CD4-positive, alpha-beta memory T cell (primary cell): ENCODE data around the gene CBX1. TPM values are rescaled to one million over a fixed set of nuclear protein-coding genes. Genes with fewer than 3 reads are reported as not detected.
A peak's percentile ranks its signal among the peaks of the same experiment; 100 is the strongest.

Source experiments
- CTCF ChIA-PET: fragments of 350-600 bp; sonication (Branson Sonifier 250); formaldehyde crosslinking; loops from one replicate; lab custom pipeline; 2021; ENCODE audit warnings: inconsistent platforms; ENCODE audit not compliant: partially characterized antibody; lab: Charles Lee
- POLR2A ChIA-PET: fragments of 350-600 bp; sonication (Branson Sonifier 250); formaldehyde crosslinking; loops from one replicate; lab custom pipeline; 2021; ENCODE audit not compliant: partially characterized antibody; lab: Charles Lee
- DNase-seq, 5 donors: peaks; one replicate each; pipeline versions ENCODE4 v3.0.0 to v3.0.0-alpha.2; 2020 to 2022; ENCODE audit warnings: mixed read lengths in 1 of 5
- H3K27ac ChIP-seq: one replicate; pipeline ENCODE4 v1.7.0; 2013; ENCODE audit warnings: low read depth, low read length
- H3K27me3 ChIP-seq: 2 replicates; pipeline ENCODE4 v1.7.0; 2013; ENCODE audit warnings: mild to moderate bottlenecking, low read length, moderate library complexity; ENCODE audit not compliant: insufficient read depth
- H3K36me3 ChIP-seq: 2 replicates; pipeline ENCODE4 v1.7.0; 2013; ENCODE audit warnings: mild to moderate bottlenecking, low read length, moderate library complexity; ENCODE audit not compliant: insufficient read depth
- H3K4me1 ChIP-seq: 2 replicates; pipeline ENCODE4 v1.7.0; 2013; ENCODE audit warnings: mild to moderate bottlenecking, low read length, moderate library complexity; ENCODE audit not compliant: insufficient read depth
- H3K4me3 ChIP-seq, 2 donors: one replicate each; pipeline ENCODE4 v1.7.0; 2013; ENCODE audit warnings: low read length in 2 of 2, mild to moderate bottlenecking in 1 of 2
- H3K9me3 ChIP-seq, 2 donors: one replicate each; pipeline ENCODE4 v1.7.0; 2013; ENCODE audit warnings: low read length in 2 of 2, control low read depth in 1 of 2; ENCODE audit not compliant: control insufficient read depth in 1 of 2
- H3K27ac Mint-ChIP-seq, 7 donors: one replicate each; pipeline ENCODE4 v1.8.0; 2020 to 2021; ENCODE audit warnings: mixed read lengths in 7 of 7, mild to moderate bottlenecking in 6 of 7, inconsistent platforms in 3 of 7, moderate library complexity in 3 of 7
- H3K27me3 Mint-ChIP-seq, 2 donors: one replicate each; pipeline ENCODE4 v1.8.0; 2020 to 2021; ENCODE audit warnings: mixed read lengths in 2 of 2
- H3K36me3 Mint-ChIP-seq, 2 donors: one replicate each; pipeline ENCODE4 v1.8.0; 2020 to 2021; ENCODE audit warnings: mixed read lengths in 2 of 2, inconsistent platforms in 1 of 2, mild to moderate bottlenecking in 1 of 2
- H3K4me1 Mint-ChIP-seq, 4 donors: one replicate each; pipeline ENCODE4 v1.8.0; 2020 to 2021; ENCODE audit warnings: mixed read lengths in 4 of 4, mild to moderate bottlenecking in 1 of 4
- H3K4me3 Mint-ChIP-seq, 8 donors: one replicate each; pipeline ENCODE4 v1.8.0; 2020 to 2021; ENCODE audit warnings: mixed read lengths in 8 of 8, mild to moderate bottlenecking in 7 of 8, moderate library complexity in 6 of 8, inconsistent platforms in 3 of 8
- H3K9me3 Mint-ChIP-seq, 8 donors: one replicate each; pipeline ENCODE4 v1.8.0; 2020 to 2021; ENCODE audit warnings: mixed read lengths in 8 of 8, mild to moderate bottlenecking in 5 of 8, inconsistent platforms in 3 of 8, moderate library complexity in 1 of 8
- intact Hi-C: fragments of 100-400 bp; cut with micrococcal nuclease; formaldehyde crosslinking; loops from one replicate; pipeline ENCODE4 v1.15.1; 2023
- microRNA-seq: library from miRNA; unstranded; fragments of <30 nt; microRNA quantifications from one replicate; pipeline ENCODE4 v1.2.0, GENCODE V29; 2021; ENCODE audit warnings: borderline replicate concordance, borderline number of aligned reads, borderline microRNAs expressed, mixed read lengths
- polyA plus RNA-seq, 2 donors: library from polyadenylated mRNA; unstranded; fragments of 300-500 nt; fragmentation: Illumina TruSeq; gene quantifications; one replicate each; pipeline ENCODE4 v1.2.3, GENCODE V29; 2021
- total RNA-seq, 2 experiments: library from RNA; stranded (reverse); gene quantifications; one replicate each; pipeline ENCODE4 v1.2.3, GENCODE V29; 2021

CBX1 gene
- total and polyA plus RNA-seq, 4 experiments from 2014 or later, result 10.1 to 37.1 (median 26.9) TPM

- no peaks in the 10 kb centered on the region for H3K36me3 ChIP-seq
- H3K4me3 Mint-ChIP-seq, result peak overlapping the region in 4 of 8 donors; percentile 36 to 71 (median 52)
- ChIA-PET POLR2A (interaction anchor here (0.8 kb wide), 1 partner anchor 82 kb away, joined by 4 read pairs; the partner anchor contains the start of gene PNPO), CTCF (interaction anchor here (1.2 kb wide), 1 partner anchor 24 kb away, joined by 4 read pairs; no protein-coding TSS in a partner anchor)
- intact Hi-C loops, result no loop called here
- peaks cover 0 to 2% (median 0%) of the 10 kb centered on the region in 8 donors for H3K9me3 Mint-ChIP-seq
- H3K4me1 Mint-ChIP-seq, result peaks cover 12 to 38% (median 29%) of the 10 kb centered on the region in 4 donors
- DNase-seq, result no peak
- peaks cover 7 to 14% of the 10 kb centered on the region in 2 donors for H3K27me3 Mint-ChIP-seq
- no peak overlapping the region for H3K27ac ChIP-seq
- peaks cover 36% of the 10 kb centered on the region for H3K4me1 ChIP-seq
- no peaks in the 10 kb centered on the region for H3K36me3 Mint-ChIP-seq
- H3K4me3 ChIP-seq, result no peak overlapping the region
- no peaks in the 10 kb centered on the region for H3K27me3 ChIP-seq
- no peak overlapping the region for H3K27ac Mint-ChIP-seq
- no peaks in the 10 kb centered on the region for H3K9me3 ChIP-seq
Measured at GRCh38 chr17:48022901-48023300, 78.4 kb downstream of the CBX1 start.

GRCh38 chr17:48021934-48022333, 79.3 kb downstream of the CBX1 start:
- Histone ChIP-seq H3K4me1 (peaks cover 36% of the 10 kb centered on the region), H3K4me3 (no peak overlapping the region), H3K36me3 (no peaks in the 10 kb centered on the region), H3K27me3 (no peaks in the 10 kb centered on the region), H3K27ac (no peak overlapping the region), H3K9me3 (no peaks in the 10 kb centered on the region)
- no peak overlapping the region for H3K27ac Mint-ChIP-seq
- H3K9me3 Mint-ChIP-seq, result peaks cover 0 to 2% (median 0%) of the 10 kb centered on the region in 8 donors
- H3K4me3 Mint-ChIP-seq, result no peak overlapping the region
- peaks cover 15 to 36% (median 31%) of the 10 kb centered on the region in 4 donors for H3K4me1 Mint-ChIP-seq
- no peaks in the 10 kb centered on the region for H3K36me3 Mint-ChIP-seq
- no peak for DNase-seq
- intact Hi-C loops, result no loop called here
- POLR2A ChIA-PET, result no interaction called here
- H3K27me3 Mint-ChIP-seq, result peaks cover 7 to 14% of the 10 kb centered on the region in 2 donors
- CTCF ChIA-PET, result interaction anchor here (1.2 to 5.4 kb wide), 4 partner anchors 11 to 73 kb away, joined by 4 to 54 read pairs (median 10); partner anchors contain the start of gene CDK5RAP3

Small RNAs within 50 kb of the gene (microRNA-seq; reads per million reads assigned to microRNA genes)
- 7.2 reads per million, percentile 33 among the genes with 10 or more reads in this experiment for gene MIR152

Other genes with a start within 250 kb of the CBX1 start
- gene SP2, start 205.2 kb downstream of the CBX1 start, total RNA-seq, result 10 to 100 TPM; 39.6 to 39.9 TPM
- gene SP2, start 205.2 kb downstream of the CBX1 start, polyA plus RNA-seq, result 10 to 100 TPM in 1 of 2 donors, 1 to 10 TPM in 1; 3.0 to 17.1 TPM
- gene PNPO, start 159.9 kb downstream of the CBX1 start, total RNA-seq, result 10 to 100 TPM; 12.1 TPM
- 10 to 100 TPM; 19.9 to 23.4 TPM for gene PNPO, start 159.9 kb downstream of the CBX1 start, polyA plus RNA-seq
- not detected for gene PRR15L, start 143.6 kb downstream of the CBX1 start, total RNA-seq
- gene PRR15L, start 143.6 kb downstream of the CBX1 start, polyA plus RNA-seq, result under 1 TPM in 1 of 2 donors, not detected in 1; 0.11 TPM
- 100 to 1,000 TPM; 340 to 343 TPM for gene CDK5RAP3, start 130.4 kb downstream of the CBX1 start, total RNA-seq
- gene CDK5RAP3, start 130.4 kb downstream of the CBX1 start, polyA plus RNA-seq, result 10 to 100 TPM; 75.1 to 99.2 TPM
- 1 to 10 TPM; 1.9 to 2.0 TPM for gene COPZ2, start 63.7 kb downstream of the CBX1 start, total RNA-seq
- gene COPZ2, start 63.7 kb downstream of the CBX1 start, polyA plus RNA-seq, result 1 to 10 TPM; 1.6 to 1.9 TPM
- gene NFE2L1, start 53.1 kb downstream of the CBX1 start, total RNA-seq, result 10 to 100 TPM; 53.5 to 62.5 TPM
- 10 to 100 TPM in 1 of 2 donors, 1 to 10 TPM in 1; 2.9 to 16.2 TPM for gene NFE2L1, start 53.1 kb downstream of the CBX1 start, polyA plus RNA-seq
- gene SNX11, start 6.3 kb upstream of the CBX1 start, total RNA-seq, result 10 to 100 TPM; 20.8 to 22.0 TPM
- gene SNX11, start 6.3 kb upstream of the CBX1 start, polyA plus RNA-seq, result 10 to 100 TPM; 17.9 to 18.1 TPM